ENCODE measurements around the gene LIPC. TPM values are rescaled to one million over a fixed set of nuclear protein-coding genes. Genes with fewer than 3 reads are reported as not detected.

The LIPC gene
- total RNA-seq, 4 donors from 2014 or later = 0.48 to 8.2 (median 2.6) TPM; not detected in 1

- Histone ChIP-seq H3K4me1 (peaks cover 8 to 51% (median 32%) of the 10 kb centered on the region in 4 donors), H3K9me3 (no peaks in the 10 kb centered on the region), H3K36me3 (no peaks in the 10 kb centered on the region), H3K4me3 (no peak overlapping the region), H3K27ac (peak overlapping the region in 3 of 4 donors; percentile 6 to 56 (median 14)), H3K27me3 (no peaks in the 10 kb centered on the region)
- 64% methylated on average over 4 of the region's 4 CpGs; no CpG with 5 or more reads in 1 of the 2 donors for WGBS, 2 donors (ENCODE audit: low coverage in 1 of 2)
- in situ Hi-C loops (cut with MboI; ENCODE audit: low pct_ligation_motif_present in 1 of 4, low pct_unique_long_range_greater_than_20kb in 1 of 4, low sequenced_read_pairs in 3 of 4) = no loop called here
- TF ChIP-seq EP300 (IDR thresholded peaks at IDR 0.05; ENCODE audit: low read depth) = no peak
- TF ChIP-seq POLR2A (IDR thresholded peaks at IDR 0.05) = no peak
- no peak for TF ChIP-seq POLR2AphosphoS5 (IDR thresholded peaks at IDR 0.05)
- TF ChIP-seq CTCF (IDR thresholded peaks at IDR 0.05) = no peak
- intact Hi-C loops (cut with DNase I; ENCODE audit: low total_unique reads) = no loop called here
- DNase-seq = peak; percentile 66
Observed at GRCh38 chr15:58462547-58462946, 30.8 kb downstream of the LIPC start.

GRCh38 chr15:58462973-58463663, 31.3 kb downstream of the LIPC start:
- intact Hi-C loops (cut with DNase I; ENCODE audit: low total_unique reads) (no loop called here), in situ Hi-C loops (cut with MboI; ENCODE audit: low pct_ligation_motif_present in 1 of 4, low pct_unique_long_range_greater_than_20kb in 1 of 4, low sequenced_read_pairs in 3 of 4) (no loop called here)
- H3K36me3 ChIP-seq = no peaks in the 10 kb centered on the region
- no peaks in the 10 kb centered on the region for H3K27me3 ChIP-seq
- TF ChIP-seq POLR2AphosphoS5 (IDR thresholded peaks at IDR 0.05) = no peak
- TF ChIP-seq CTCF (IDR thresholded peaks at IDR 0.05) = no peak
- TF ChIP-seq POLR2A (IDR thresholded peaks at IDR 0.05) = no peak
- no peak for TF ChIP-seq EP300 (IDR thresholded peaks at IDR 0.05; ENCODE audit: low read depth)
- no peak overlapping the region for H3K4me3 ChIP-seq
- no peak for DNase-seq
- peaks cover 8 to 46% (median 29%) of the 10 kb centered on the region in 4 donors for H3K4me1 ChIP-seq
- no peaks in the 10 kb centered on the region for H3K9me3 ChIP-seq
- WGBS, 2 donors (ENCODE audit: low coverage in 1 of 2) = 84 to 100% methylated on average over 2 to 10 of the region's 10 CpGs
- peak overlapping the region in 3 of 4 donors; percentile 6 to 56 (median 14) for H3K27ac ChIP-seq

- DNase-seq = no peak
- TF ChIP-seq POLR2AphosphoS5 (IDR thresholded peaks at IDR 0.05) = no peak
- no peak for TF ChIP-seq CTCF (IDR thresholded peaks at IDR 0.05)
- TF ChIP-seq EP300 (IDR thresholded peaks at IDR 0.05; ENCODE audit: low read depth) = no peak
- no peak for TF ChIP-seq POLR2A (IDR thresholded peaks at IDR 0.05)
- Histone ChIP-seq H3K27ac (no peak overlapping the region), H3K4me1 (peaks cover 8 to 37% (median 20%) of the 10 kb centered on the region in 4 donors), H3K27me3 (no peaks in the 10 kb centered on the region), H3K9me3 (no peaks in the 10 kb centered on the region), H3K36me3 (no peaks in the 10 kb centered on the region), H3K4me3 (no peak overlapping the region)
- intact Hi-C loops (cut with DNase I; ENCODE audit: low total_unique reads) (no loop called here), in situ Hi-C loops (cut with MboI; ENCODE audit: low pct_ligation_motif_present in 1 of 4, low pct_unique_long_range_greater_than_20kb in 1 of 4, low sequenced_read_pairs in 3 of 4) (no loop called here)
- WGBS, 2 donors (ENCODE audit: low coverage in 1 of 2) = 85 to 100% methylated on average over 2 to 6 of the region's 6 CpGs
Observed at GRCh38 chr15:58463815-58464650, 32.2 kb downstream of the LIPC start.

GRCh38 chr15:58465070-58465469, 33.3 kb downstream of the LIPC start:
- Histone ChIP-seq H3K27me3 (no peaks in the 10 kb centered on the region), H3K9me3 (no peaks in the 10 kb centered on the region), H3K4me1 (peaks cover 0 to 28% (median 11%) of the 10 kb centered on the region in 4 donors), H3K36me3 (no peaks in the 10 kb centered on the region), H3K4me3 (no peak overlapping the region), H3K27ac (no peak overlapping the region)
- intact Hi-C loops (cut with DNase I; ENCODE audit: low total_unique reads) (no loop called here), in situ Hi-C loops (cut with MboI; ENCODE audit: low pct_ligation_motif_present in 1 of 4, low pct_unique_long_range_greater_than_20kb in 1 of 4, low sequenced_read_pairs in 3 of 4) (no loop called here)
- no peak for TF ChIP-seq CTCF (IDR thresholded peaks at IDR 0.05)
- no peak for TF ChIP-seq POLR2A (IDR thresholded peaks at IDR 0.05)
- TF ChIP-seq POLR2AphosphoS5 (IDR thresholded peaks at IDR 0.05) = no peak
- TF ChIP-seq EP300 (IDR thresholded peaks at IDR 0.05; ENCODE audit: low read depth) = no peak
- no peak for DNase-seq
